ENCODE data around the gene SLC6A6.

GRCh38 chr3:14433106-14433505 is 30.7 kb downstream of the SLC6A6 start:
- TF ChIP-seq CTCF (IDR thresholded peaks at IDR 0.05 in 8 of 11, conservative IDR thresholded peaks at IDR 0.05 in 3 of 11) = no peak
- TF ChIP-seq POLR2A (IDR thresholded peaks at IDR 0.05) = no peak
- TF ChIP-seq POLR2AphosphoS5 (IDR thresholded peaks at IDR 0.05) = no peak

All from spleen (tissue), 7 donors.